ENCODE results near the gene TERC.
A peak's percentile ranks its signal among the peaks of the same experiment; 100 is the strongest.

TERC gene

GRCh38 chr3:169764882-169765612 lies at the start of gene TERC:
Gene TERC (minus strand): TSS chr3:169765060.
- peak; percentile 84 to 90 (median 88) for DNase-seq

- peak; percentile 22 to 37 (median 31) for DNase-seq
These were observed 49.1 kb upstream of the TERC start for GRCh38 chr3:169813757-169814517.

- no peak for DNase-seq
These were observed 48.4 kb upstream of the TERC start for GRCh38 chr3:169813278-169813677.

GRCh38 chr3:169812332-169813235 lies 47.7 kb upstream of the TERC start, which contains the start of the genes LRRC34 and LRRIQ4:
Gene LRRC34 (minus strand): TSS chr3:169812904. CDS start chr3:169812548, 356 bp downstream.
Gene LRRIQ4 (plus strand): TSS chr3:169812870. CDS start chr3:169821922, 9,052 bp downstream.
- DNase-seq = peak; percentile 11 to 41 (median 23)

- no peak for DNase-seq
These were observed 46.9 kb upstream of the TERC start for GRCh38 chr3:169811631-169812331.

GRCh38 chr3:169809230-169809795 lies 44.5 kb upstream of the TERC start:
- DNase-seq = no peak

- DNase-seq = no peak
These were observed 39.8 kb upstream of the TERC start for GRCh38 chr3:169804681-169805080.

GRCh38 chr3:169792359-169792758 lies 27.5 kb upstream of the TERC start:
- no peak for DNase-seq

- no peak for DNase-seq
These were observed 26.0 kb upstream of the TERC start for GRCh38 chr3:169790687-169791429.

GRCh38 chr3:169790219-169790618 lies 25.4 kb upstream of the TERC start:
- DNase-seq = no peak

GRCh38 chr3:169787791-169788190 lies 22.9 kb upstream of the TERC start:
- no peak for DNase-seq

- no peak for DNase-seq
These were observed 22.3 kb upstream of the TERC start for GRCh38 chr3:169787120-169787519.

GRCh38 chr3:169781209-169781855 lies 16.5 kb upstream of the TERC start:
- no peak for DNase-seq

GRCh38 chr3:169780742-169781141 lies 15.9 kb upstream of the TERC start:
- DNase-seq = no peak

- no peak for DNase-seq
These were observed 13.0 kb upstream of the TERC start for GRCh38 chr3:169777822-169778221.

- DNase-seq = no peak
These were observed 9.3 kb upstream of the TERC start for GRCh38 chr3:169774186-169774585.

- DNase-seq = peak; percentile 66 to 85 (median 82)
These were observed 8.3 kb upstream of the TERC start, which contains the start of gene MYNN for GRCh38 chr3:169772897-169773816. Gene MYNN (plus strand): TSS chr3:169773396. CDS start chr3:169774296, 900 bp downstream.

GRCh38 chr3:169772305-169772896 lies 7.5 kb upstream of the TERC start:
- peak in 2 of 4 experiments; percentile 35 to 54 for DNase-seq
